Activated T-helper 2 cell treated with anti-CD3 and anti-CD28 coated beads, Interferon-gamma antibody, Interleukin-2, Interleukin-4, amounts not matched to agents 10 μg/mL and 5 μg/mL and 100 μg/mL, durations not matched to agents 14 hours and 24 hours and 36 hours (primary cell): ENCODE data around the gene FAT1. TPM values are rescaled to one million over a fixed set of nuclear protein-coding genes. Genes with fewer than 3 reads are reported as not detected.

ENCODE experiments used
- DNase-seq: peaks from one replicate; pipeline ENCODE4 v3.0.0; 2021; ENCODE audit warnings: low spot score
- H3K27ac Mint-ChIP-seq: one replicate; pipeline ENCODE4 v1.8.0; 2021; ENCODE audit warnings: mixed read lengths
- H3K27me3 Mint-ChIP-seq: one replicate; pipeline ENCODE4 v1.8.0; 2021; ENCODE audit warnings: low read depth, mixed read lengths
- H3K36me3 Mint-ChIP-seq: one replicate; pipeline ENCODE4 v1.8.0; 2021; ENCODE audit warnings: low read depth, mixed read lengths
- H3K4me1 Mint-ChIP-seq: one replicate; pipeline ENCODE4 v1.8.0; 2021; ENCODE audit warnings: low read depth, mixed read lengths
- H3K4me3 Mint-ChIP-seq: one replicate; pipeline ENCODE4 v1.8.0; 2021; ENCODE audit warnings: low read depth, mild to moderate bottlenecking, moderate library complexity, mixed read lengths
- H3K9me3 Mint-ChIP-seq: one replicate; pipeline ENCODE4 v1.8.0; 2021; ENCODE audit warnings: mixed read lengths
- intact Hi-C: fragments of 100-400 bp; cut with micrococcal nuclease; formaldehyde crosslinking; loops from one replicate; pipeline ENCODE4 v1.15.1; 2023
- total RNA-seq: library from RNA; stranded (reverse); gene quantifications from 2 replicates; pipeline ENCODE4 v1.2.3, GENCODE V29; 2022

The FAT1 gene
- total RNA-seq, 1 donor from 2014 or later = 0.05 TPM

GRCh38 chr4:186740822-186741221 is 17.2 kb upstream of the FAT1 start:
- H3K4me1 Mint-ChIP-seq = no peaks in the 10 kb centered on the region
- no peaks in the 10 kb centered on the region for H3K9me3 Mint-ChIP-seq
- DNase-seq = no peak
- intact Hi-C loops = no loop called here
- H3K4me3 Mint-ChIP-seq = no peak overlapping the region
- no peaks in the 10 kb centered on the region for H3K27me3 Mint-ChIP-seq
- no peak overlapping the region for H3K27ac Mint-ChIP-seq
- H3K36me3 Mint-ChIP-seq = no peaks in the 10 kb centered on the region

GRCh38 chr4:186739802-186740434 is 16.3 kb upstream of the FAT1 start:
- Mint-ChIP-seq H3K4me1 (no peaks in the 10 kb centered on the region), H3K36me3 (no peaks in the 10 kb centered on the region), H3K9me3 (no peaks in the 10 kb centered on the region), H3K27ac (no peak overlapping the region), H3K27me3 (no peaks in the 10 kb centered on the region), H3K4me3 (no peak overlapping the region)
- DNase-seq = no peak
- intact Hi-C loops = no loop called here

- no peaks in the 10 kb centered on the region for H3K9me3 Mint-ChIP-seq
Measured at GRCh38 chr4:186739317-186739716, 15.7 kb upstream of the FAT1 start.

GRCh38 chr4:186738421-186738820 is 14.8 kb upstream of the FAT1 start:
- H3K27me3 Mint-ChIP-seq = no peaks in the 10 kb centered on the region
- intact Hi-C loops = no loop called here
- H3K4me3 Mint-ChIP-seq = no peak overlapping the region
- H3K9me3 Mint-ChIP-seq = no peaks in the 10 kb centered on the region
- no peaks in the 10 kb centered on the region for H3K4me1 Mint-ChIP-seq
- DNase-seq = no peak
- H3K27ac Mint-ChIP-seq = no peak overlapping the region
- no peaks in the 10 kb centered on the region for H3K36me3 Mint-ChIP-seq

More at GRCh38 chr4:186739317-186739716, 15.7 kb upstream of the FAT1 start:
- Mint-ChIP-seq H3K4me3 (no peak overlapping the region), H3K27me3 (no peaks in the 10 kb centered on the region), H3K36me3 (no peaks in the 10 kb centered on the region), H3K4me1 (no peaks in the 10 kb centered on the region), H3K27ac (no peak overlapping the region)
- DNase-seq = no peak
- intact Hi-C loops = no loop called here

GRCh38 chr4:186737427-186737826 is 13.8 kb upstream of the FAT1 start:
- H3K9me3 Mint-ChIP-seq = no peaks in the 10 kb centered on the region
- H3K27me3 Mint-ChIP-seq = no peaks in the 10 kb centered on the region
- no peaks in the 10 kb centered on the region for H3K4me1 Mint-ChIP-seq
- intact Hi-C loops = no loop called here
- no peaks in the 10 kb centered on the region for H3K36me3 Mint-ChIP-seq
- no peak for DNase-seq
- H3K4me3 Mint-ChIP-seq = no peak overlapping the region
- no peak overlapping the region for H3K27ac Mint-ChIP-seq

GRCh38 chr4:186736466-186736865 is 12.8 kb upstream of the FAT1 start:
- Mint-ChIP-seq H3K27me3 (no peaks in the 10 kb centered on the region), H3K9me3 (no peaks in the 10 kb centered on the region), H3K27ac (no peak overlapping the region), H3K4me3 (no peak overlapping the region), H3K36me3 (no peaks in the 10 kb centered on the region), H3K4me1 (no peaks in the 10 kb centered on the region)
- DNase-seq = no peak
- intact Hi-C loops = no loop called here

- H3K4me1 Mint-ChIP-seq = no peaks in the 10 kb centered on the region
- no peak overlapping the region for H3K4me3 Mint-ChIP-seq
- intact Hi-C loops = no loop called here
- no peaks in the 10 kb centered on the region for H3K9me3 Mint-ChIP-seq
- H3K27me3 Mint-ChIP-seq = peaks cover under 1% of the 10 kb centered on the region
- no peak for DNase-seq
- no peak overlapping the region for H3K27ac Mint-ChIP-seq
- no peaks in the 10 kb centered on the region for H3K36me3 Mint-ChIP-seq
Measured at GRCh38 chr4:186734251-186734650, 10.6 kb upstream of the FAT1 start.

GRCh38 chr4:186733778-186734177 is 10.1 kb upstream of the FAT1 start:
- no peaks in the 10 kb centered on the region for H3K4me1 Mint-ChIP-seq
- H3K27ac Mint-ChIP-seq = no peak overlapping the region
- peaks cover 6% of the 10 kb centered on the region for H3K27me3 Mint-ChIP-seq
- no peak overlapping the region for H3K4me3 Mint-ChIP-seq
- intact Hi-C loops = no loop called here
- no peaks in the 10 kb centered on the region for H3K9me3 Mint-ChIP-seq
- DNase-seq = no peak
- H3K36me3 Mint-ChIP-seq = no peaks in the 10 kb centered on the region

GRCh38 chr4:186730621-186731020 is 7.0 kb upstream of the FAT1 start:
- H3K4me1 Mint-ChIP-seq = no peaks in the 10 kb centered on the region
- intact Hi-C loops = no loop called here
- DNase-seq = no peak
- H3K27me3 Mint-ChIP-seq = peaks cover 28% of the 10 kb centered on the region
- H3K36me3 Mint-ChIP-seq = no peaks in the 10 kb centered on the region
- H3K4me3 Mint-ChIP-seq = no peak overlapping the region
- H3K27ac Mint-ChIP-seq = no peak overlapping the region
- H3K9me3 Mint-ChIP-seq = no peaks in the 10 kb centered on the region

- Mint-ChIP-seq H3K27me3 (peaks cover 34% of the 10 kb centered on the region), H3K4me3 (no peak overlapping the region), H3K9me3 (no peaks in the 10 kb centered on the region), H3K36me3 (no peaks in the 10 kb centered on the region), H3K4me1 (no peaks in the 10 kb centered on the region), H3K27ac (no peak overlapping the region)
- intact Hi-C loops = loop anchor here (5.0 kb wide), 1 partner anchor 1713 kb away; the partner anchor contains the start of gene HELT
- no peak for DNase-seq
Measured at GRCh38 chr4:186729856-186730255, 6.2 kb upstream of the FAT1 start.

- intact Hi-C loops = loop anchor here (5.0 kb wide), 1 partner anchor 1711 kb away; the partner anchor contains the start of gene HELT
Measured at GRCh38 chr4:186728631-186729271, 5.1 kb upstream of the FAT1 start.

GRCh38 chr4:186727977-186728519 is 4.4 kb upstream of the FAT1 start:
- H3K36me3 Mint-ChIP-seq = no peaks in the 10 kb centered on the region
- no peak overlapping the region for H3K27ac Mint-ChIP-seq
- no peaks in the 10 kb centered on the region for H3K4me1 Mint-ChIP-seq
- H3K9me3 Mint-ChIP-seq = no peaks in the 10 kb centered on the region
- DNase-seq = no peak
- peaks cover 39% of the 10 kb centered on the region for H3K27me3 Mint-ChIP-seq
- H3K4me3 Mint-ChIP-seq = no peak overlapping the region
- intact Hi-C loops = loop anchor here (5.0 kb wide), 1 partner anchor 1711 kb away; the partner anchor contains the start of gene HELT

More at GRCh38 chr4:186728631-186729271, 5.1 kb upstream of the FAT1 start:
- Mint-ChIP-seq H3K36me3 (no peaks in the 10 kb centered on the region), H3K27me3 (peaks cover 38% of the 10 kb centered on the region), H3K4me1 (no peaks in the 10 kb centered on the region), H3K9me3 (no peaks in the 10 kb centered on the region), H3K4me3 (no peak overlapping the region), H3K27ac (no peak overlapping the region)
- no peak for DNase-seq
